C4-2B (cell line): Measurements from ENCODE around the gene ZNF714.

Experiments used
- H3K27ac ChIP-seq: fragments of 450-650 bp; 2 replicates; pipeline ENCODE4 v1.5.1; 2017
- CTCF ChIP-seq: fragments of 450-650 bp; conservative IDR thresholded peaks from 2 replicates; pipeline ENCODE4 v1.5.1; 2017; ENCODE audit warnings: mild to moderate bottlenecking
- ZFX ChIP-seq: fragments of 450-650 bp; IDR thresholded peaks from 2 replicates; pipeline ENCODE4 v1.6.1; 2017

Gene ZNF714

DNA sequence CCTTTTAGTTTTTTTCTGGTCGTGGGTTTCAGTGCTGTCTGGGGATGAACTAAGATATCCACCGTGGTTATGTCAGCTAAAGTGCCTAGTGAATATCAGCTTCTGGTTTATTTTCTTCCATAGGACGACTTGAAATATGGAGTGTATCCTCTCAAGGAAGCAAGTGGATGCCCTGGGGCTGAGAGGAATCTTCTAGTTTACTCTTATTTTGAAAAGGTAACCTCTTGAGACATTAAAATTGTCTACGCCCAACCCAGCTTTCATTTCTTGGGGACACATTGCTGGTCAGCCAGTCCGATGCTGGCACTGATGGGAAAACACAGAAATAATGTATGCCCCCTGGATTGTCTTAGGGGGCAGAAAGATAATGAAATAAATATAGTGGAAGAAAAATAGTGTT lies 61.4 kb downstream of the ZNF714 start:
- H3K27ac ChIP-seq: no peak overlapping the region
- TF ChIP-seq CTCF: no peak
- TF ChIP-seq ZFX: no peak

- TF ChIP-seq CTCF (no peak), ZFX (no peak)
- H3K27ac ChIP-seq: no peak overlapping the region
Observed at GRCh38 chr19:21143854-21144253, 61.9 kb downstream of the ZNF714 start.

DNA sequence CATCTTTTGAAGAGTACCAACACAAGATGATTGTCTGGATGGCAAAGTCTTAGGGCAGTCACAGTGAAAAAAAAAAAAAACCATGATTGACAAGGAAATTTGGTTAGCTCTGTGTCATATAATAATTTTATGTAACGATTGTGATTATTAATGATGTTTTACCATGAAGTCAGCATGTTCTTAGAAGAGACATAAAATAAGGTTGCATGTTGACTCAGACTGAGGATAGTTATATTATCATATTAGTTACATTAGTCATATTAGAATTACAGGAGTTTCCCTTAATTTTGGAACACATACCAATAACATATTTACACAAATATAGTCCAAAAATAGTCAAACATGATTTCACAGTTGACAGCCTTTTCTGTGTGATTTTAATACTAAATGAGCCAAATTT lies 65.5 kb downstream of the ZNF714 start:
- no peak for TF ChIP-seq CTCF
- H3K27ac ChIP-seq: no peak overlapping the region

DNA sequence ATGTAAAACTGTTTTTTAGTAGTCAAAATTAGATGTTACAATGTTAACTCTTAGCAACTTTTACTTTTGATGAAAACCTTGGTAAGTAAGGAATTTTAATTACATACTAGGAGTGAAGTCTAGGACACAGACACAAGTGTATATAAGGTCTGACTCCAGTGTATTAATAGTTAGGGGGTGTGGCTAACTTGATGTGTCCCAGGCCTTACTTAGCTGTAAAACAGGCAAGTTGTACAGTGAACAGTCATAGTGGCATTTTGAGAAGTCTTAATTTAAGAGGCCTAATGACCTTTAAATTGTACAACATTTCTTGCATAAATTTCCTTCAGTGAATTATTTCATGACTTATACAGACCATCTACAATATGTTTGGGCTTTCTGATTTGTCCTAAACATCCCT lies 66.7 kb downstream of the ZNF714 start:
- TF ChIP-seq ZFX: no peak
- no peak for TF ChIP-seq CTCF
- H3K27ac ChIP-seq: no peak overlapping the region

DNA sequence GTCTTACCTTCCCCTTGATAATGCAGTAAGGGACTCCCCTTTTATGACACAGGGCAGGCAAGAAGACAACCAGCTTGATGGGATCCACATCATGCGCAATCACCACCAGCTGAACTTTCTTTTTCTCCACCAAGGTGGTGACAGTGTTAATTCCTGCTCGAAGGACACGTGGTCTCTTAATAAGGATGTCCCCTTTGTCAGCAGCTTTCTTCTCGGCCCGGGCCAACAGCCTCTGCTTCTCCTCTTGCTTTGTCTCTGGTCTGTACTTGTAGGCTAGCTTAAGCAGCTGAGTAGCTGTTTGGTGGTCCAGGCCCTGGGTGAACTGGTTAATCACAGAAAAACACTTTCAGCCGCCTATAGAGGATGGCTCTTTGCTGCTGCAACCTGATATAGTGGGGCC lies 67.9 kb downstream of the ZNF714 start:
- H3K27ac ChIP-seq: no peak overlapping the region
- TF ChIP-seq CTCF (no peak), ZFX (no peak)

GRCh38 chr19:21151460-21151859 lies 69.5 kb downstream of the ZNF714 start:
- H3K27ac ChIP-seq: no peak overlapping the region
- no peak for TF ChIP-seq ZFX
- no peak for TF ChIP-seq CTCF

DNA sequence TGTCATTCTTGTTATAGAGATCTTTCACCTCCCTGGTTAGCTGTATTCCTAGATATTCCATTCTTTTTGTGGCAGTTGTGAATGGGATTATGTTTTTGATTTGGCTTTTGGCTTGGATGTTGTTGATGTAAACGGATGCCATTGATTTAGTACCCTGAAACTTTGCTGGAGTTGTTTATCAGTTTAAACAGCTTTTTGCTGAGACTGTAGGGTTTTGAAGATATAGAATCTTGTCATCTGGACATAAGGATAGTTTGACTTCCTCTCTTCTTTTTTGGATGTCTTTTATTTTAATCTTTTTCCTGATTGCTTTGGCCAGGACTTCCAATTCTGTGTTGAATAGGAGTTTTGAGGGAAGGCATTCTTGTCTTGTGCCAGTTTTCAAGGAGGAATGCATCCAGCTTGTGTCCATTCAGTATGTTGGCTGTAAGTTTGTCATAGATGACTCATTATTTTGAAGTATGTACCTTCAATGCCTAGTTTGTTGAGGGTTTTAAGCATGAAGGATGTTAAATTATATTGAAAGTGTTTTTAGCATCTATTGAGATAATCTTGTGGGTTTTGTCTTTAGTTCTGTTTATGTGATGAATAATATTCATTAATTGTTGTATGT lies 76.6 kb downstream of the ZNF714 start:
- no peak for TF ChIP-seq CTCF
- TF ChIP-seq ZFX: no peak
- H3K27ac ChIP-seq: no peak overlapping the region
